Activated CD8-positive, alpha-beta memory T cell treated with anti-CD3 and anti-CD28 coated beads, Interleukin-2, amount 50 U/mL, for 24 hours (primary cell): ENCODE data around the gene ITGB6.

Experiments used
- DNase-seq: peaks from one replicate; pipeline ENCODE4 v3.0.0-alpha.2; 2020; ENCODE audit errors: extremely low read depth

ITGB6 gene

GRCh38 chr2:160051371-160051800 lies 148.7 kb downstream of the ITGB6 start:
- DNase-seq = no peak

- no peak for DNase-seq
These were observed 149.9 kb downstream of the ITGB6 start for GRCh38 chr2:160050147-160050546.
